Head of caudate nucleus (tissue), 42 donors: ENCODE measurements around the gene ANP32E.
A peak's percentile ranks its signal among the peaks of the same experiment; 100 is the strongest.
"Not testable (repeated sequence)": the region's sequence is repeated elsewhere in the genome, so short reads cannot be mapped to it uniquely, and the experiment has no call there.

Experiments used
- DNase-seq, 42 donors: peaks; one replicate each; pipeline versions ENCODE4 v3.0.0 to v3.0.0-alpha.2; 2020 to 2021; ENCODE audit warnings: mixed read lengths in 7 of 42
- intact Hi-C: fragments of 100-400 bp; cut with DNase I; formaldehyde crosslinking; loops from one replicate; pipeline ENCODE4 v1.15.0; 2022

The ANP32E gene

GRCh38 chr1:150259217-150259616 lies 23.3 kb upstream of the ANP32E start:
- DNase-seq: peak in 26 of 42 donors; percentile 27 to 74 (median 50)
- intact Hi-C loops: no loop called here

GRCh38 chr1:150257624-150258585 lies 22.0 kb upstream of the ANP32E start, which contains the start of gene CA14:
Gene CA14, plus strand, starts transcription at chr1:150257774. Its CDS starts 355 bp downstream, at chr1:150258129.
- intact Hi-C loops: loop anchor here (2.0 kb wide), 1 partner anchor 21 kb away; no protein-coding TSS in a partner anchor
- peak in 40 of 42 donors; percentile 41 to 87 (median 68) for DNase-seq

- intact Hi-C loops: loop anchor here (2.0 kb wide), 1 partner anchor 22 kb away; no protein-coding TSS in a partner anchor
- DNase-seq: peak; percentile 49 to 91 (median 78)
These were observed 20.8 kb upstream of the ANP32E start for GRCh38 chr1:150256554-150257341.

GRCh38 chr1:150256198-150256553 lies 20.3 kb upstream of the ANP32E start:
- intact Hi-C loops: loop anchor here (2.0 kb wide), 1 partner anchor 23 kb away; no protein-coding TSS in a partner anchor
- no peak for DNase-seq

DNA sequence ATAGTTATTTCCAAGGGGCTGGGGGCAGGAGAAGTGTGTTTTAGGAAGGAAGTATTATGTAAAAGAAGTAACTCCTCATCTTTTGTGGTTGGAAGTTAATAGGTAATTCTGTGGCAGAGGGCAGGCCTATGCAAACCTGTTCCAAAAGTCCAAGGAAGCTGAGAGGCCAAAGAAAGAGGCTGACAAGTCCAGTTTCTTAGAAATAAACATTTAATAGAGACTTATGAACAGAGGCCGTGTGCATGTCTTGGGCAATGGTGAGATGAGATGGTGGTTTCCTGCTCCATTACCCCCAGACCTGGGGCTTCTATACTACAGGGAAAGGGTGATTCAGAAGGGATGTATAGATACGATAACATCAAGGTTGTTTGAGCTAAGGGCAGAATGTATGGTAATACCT lies 14.0 kb upstream of the ANP32E start:
- intact Hi-C loops: no loop called here
- DNase-seq: no peak

GRCh38 chr1:150243003-150243402 lies 7.1 kb upstream of the ANP32E start:
- DNase-seq: peak in 1 of 42 donors; percentile 22
- intact Hi-C loops: no loop called here

- peak in 1 of 42 donors; percentile 17 for DNase-seq
- intact Hi-C loops: no loop called here
These were observed 1.8 kb upstream of the ANP32E start for GRCh38 chr1:150237746-150238145.

DNA sequence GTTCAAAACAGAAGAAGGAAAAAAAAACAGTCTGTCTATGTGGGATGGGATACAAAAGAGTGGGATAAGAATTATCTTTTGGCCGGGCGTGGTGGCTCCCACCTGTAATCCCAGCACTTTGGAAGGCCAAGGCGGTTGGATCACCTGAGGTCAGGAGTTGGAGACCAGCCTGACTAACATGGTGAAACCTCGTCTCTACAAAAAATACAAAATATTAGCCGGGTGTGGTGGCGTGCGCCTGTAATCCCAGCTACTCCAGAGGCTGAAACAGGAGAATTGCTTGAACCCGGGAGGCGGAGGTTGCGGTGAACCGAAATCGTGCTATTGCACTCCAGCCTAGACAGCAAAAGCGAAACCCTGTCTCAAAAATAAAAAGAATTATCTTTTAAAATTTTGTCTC lies 1.3 kb upstream of the ANP32E start:
- DNase-seq: not testable (repeated sequence)

DNA sequence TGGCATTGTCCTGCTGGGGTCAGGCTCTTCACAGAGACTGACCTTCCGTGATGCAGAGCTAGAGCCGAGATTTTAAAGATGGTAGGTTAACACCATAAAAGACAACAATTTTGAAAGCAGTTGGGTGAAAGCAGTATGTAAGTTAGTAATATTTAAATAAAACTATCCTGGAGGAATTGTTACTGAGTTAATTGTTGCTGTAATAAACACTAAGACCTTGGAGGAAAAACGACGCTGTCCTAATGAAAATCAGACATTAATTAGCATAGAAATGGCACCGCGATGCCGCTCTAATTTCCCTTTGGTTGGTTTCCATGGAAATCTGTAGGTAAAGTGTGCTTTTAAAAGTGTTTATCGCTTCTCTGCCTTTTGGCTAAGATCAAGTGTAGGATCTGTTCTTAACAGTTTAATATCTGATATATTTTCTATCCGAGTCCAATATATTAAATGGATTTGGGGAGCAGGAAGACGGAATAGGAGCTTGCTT lies 745 bp upstream of the ANP32E start:
- DNase-seq: no peak

More for the DNA sequence above, 1.3 kb upstream of the ANP32E start:
- intact Hi-C loops: not testable (repeated sequence)

GRCh38 chr1:150235294-150235851 lies 539 bp downstream of the ANP32E start:
- intact Hi-C loops: no loop called here
- DNase-seq: peak in 24 of 42 donors; percentile 10 to 58 (median 34)

More for the DNA sequence above, 745 bp upstream of the ANP32E start:
- intact Hi-C loops: no loop called here

GRCh38 chr1:150234566-150235293 lies 1.2 kb downstream of the ANP32E start:
- intact Hi-C loops: no loop called here
- DNase-seq: peak; percentile 45 to 91 (median 77)

GRCh38 chr1:150234309-150234565 lies 1.7 kb downstream of the ANP32E start:
- intact Hi-C loops: no loop called here
- DNase-seq: no peak

DNA sequence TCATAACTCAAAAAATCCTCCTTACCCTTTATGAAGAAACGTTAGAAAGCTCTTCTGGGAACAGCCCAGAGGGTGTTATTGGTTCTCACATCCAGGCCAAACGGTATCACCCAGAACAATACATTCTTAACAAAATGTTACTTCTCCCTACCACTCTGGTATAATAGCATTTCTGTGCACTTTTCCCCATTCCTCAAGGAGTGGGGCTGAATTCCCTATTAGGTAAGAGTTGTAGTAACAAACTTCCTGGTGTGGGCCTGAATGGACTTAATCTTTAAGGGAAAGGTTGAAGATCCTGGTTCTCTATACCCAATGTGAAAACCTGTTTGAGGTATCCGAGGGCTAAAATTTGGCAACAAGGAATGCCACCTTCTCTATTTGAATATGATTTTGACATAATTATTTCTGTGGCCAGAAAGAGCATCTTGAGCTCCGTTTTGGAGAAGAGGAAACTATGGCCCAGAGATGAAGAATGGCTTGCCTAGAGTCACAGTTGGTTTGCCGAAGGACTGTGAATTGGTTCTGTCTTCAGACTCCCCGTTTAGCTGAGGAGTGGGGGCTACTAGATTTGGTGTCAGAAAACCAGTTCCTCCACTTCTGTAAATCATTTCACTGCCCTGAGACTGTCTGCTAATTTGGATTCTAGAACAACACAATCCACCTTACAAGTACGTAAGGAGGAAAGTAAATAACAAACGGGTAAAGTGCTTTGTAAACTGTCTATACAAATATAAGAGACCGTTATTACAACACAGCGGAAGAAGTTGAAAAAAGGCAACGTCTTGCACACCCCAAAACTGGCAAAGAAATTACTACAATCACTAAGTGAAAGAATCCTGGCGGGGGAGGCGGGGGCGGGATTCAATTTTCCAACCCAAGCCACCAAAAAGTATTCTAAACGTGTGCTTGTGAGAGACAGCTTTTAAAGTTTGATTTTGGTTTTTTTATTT lies 2.3 kb downstream of the ANP32E start:
- intact Hi-C loops: no loop called here
- DNase-seq: peak in 10 of 42 donors; percentile 9 to 57 (median 27)

DNA sequence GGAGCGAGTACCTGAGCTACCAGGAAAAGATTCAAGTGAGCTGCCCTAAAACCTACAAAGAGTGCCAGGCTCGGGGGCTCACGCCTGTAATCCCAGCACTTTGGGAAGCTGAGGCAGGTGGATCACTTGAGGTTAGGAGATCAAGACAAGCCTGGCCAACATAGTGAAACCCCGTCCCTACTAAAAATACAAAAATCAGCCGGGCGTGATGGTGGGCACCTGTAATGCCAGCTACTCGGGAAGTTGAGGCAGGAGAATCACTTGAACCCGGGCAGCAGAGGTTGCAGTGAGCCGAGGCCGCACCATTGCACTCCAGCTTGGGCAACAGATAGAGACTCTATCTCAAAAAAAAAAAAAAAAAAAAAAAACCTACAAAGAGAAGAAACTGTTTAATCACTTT lies 3.0 kb downstream of the ANP32E start:
- DNase-seq, intact Hi-C loops: not testable (repeated sequence)

DNA sequence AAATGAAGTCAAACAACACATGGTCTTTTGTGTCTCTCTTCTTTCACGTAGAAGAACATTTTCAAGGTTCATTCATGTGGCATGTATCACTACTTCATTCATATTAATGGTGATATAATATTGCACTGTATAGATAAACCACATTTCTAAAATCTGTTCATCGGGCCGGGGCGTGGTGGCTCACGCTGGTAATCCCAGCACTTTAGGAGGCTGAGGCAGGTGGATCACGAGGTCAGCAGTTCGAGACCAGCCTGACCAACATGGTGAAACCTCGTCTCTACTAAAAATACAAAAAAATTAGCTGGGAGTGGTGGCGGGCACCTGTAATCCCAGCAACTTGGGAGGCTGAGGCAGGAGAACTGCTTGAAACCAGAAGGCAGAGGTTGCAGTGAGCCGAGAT lies 7.7 kb downstream of the ANP32E start:
- intact Hi-C loops, DNase-seq: not testable (repeated sequence)

DNA sequence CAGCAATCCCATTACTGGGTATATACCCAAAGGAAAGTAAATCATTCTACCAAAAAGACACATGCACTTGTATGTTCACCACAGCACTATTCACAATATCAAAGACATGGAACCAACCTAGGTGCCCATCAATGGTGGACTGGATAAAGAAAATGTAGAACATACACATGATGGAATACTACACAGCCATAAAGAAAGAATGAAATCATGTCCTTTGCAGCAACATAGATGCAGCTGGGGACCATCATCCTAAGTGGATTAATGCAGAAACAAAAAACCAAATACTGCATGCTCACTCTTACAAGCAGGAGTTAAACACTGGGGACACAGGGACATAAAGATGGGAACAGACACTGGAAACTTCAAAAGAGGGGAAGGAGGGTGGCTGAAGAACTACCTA lies 8.7 kb downstream of the ANP32E start:
- no peak for DNase-seq
- intact Hi-C loops: no loop called here

GRCh38 chr1:150226486-150226885 lies 9.4 kb downstream of the ANP32E start:
- no peak for DNase-seq
- intact Hi-C loops: no loop called here

DNA sequence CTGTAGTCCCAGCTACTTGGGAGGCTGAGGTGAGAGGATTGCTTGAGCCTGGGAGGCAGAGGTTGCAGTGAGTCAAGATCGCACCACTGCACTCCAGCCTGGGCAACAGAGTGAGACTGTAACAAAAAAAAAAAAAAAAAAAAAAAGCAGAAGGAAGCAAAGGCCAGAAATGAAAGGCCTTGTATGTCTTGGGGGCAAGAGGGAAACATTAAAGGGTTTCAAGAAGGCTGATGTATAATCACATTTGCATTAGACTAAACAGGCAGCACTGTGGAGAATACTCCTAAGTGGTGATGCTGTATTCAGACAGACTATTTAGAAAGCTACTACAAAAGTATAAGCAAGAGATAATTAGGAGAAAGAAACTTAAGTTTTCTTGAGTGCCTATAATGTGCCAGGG lies 10.4 kb downstream of the ANP32E start:
- intact Hi-C loops: no loop called here
- DNase-seq: no peak
